IPS DF 19.7 (cell line): ENCODE results near the gene ZNF705A.
"Not testable (repeated sequence)": the region's sequence is repeated elsewhere in the genome, so short reads cannot be mapped to it uniquely, and the experiment has no call there.

Experiments
- DNase-seq: peaks from one replicate; pipeline ENCODE4 v3.0.0-alpha.2; 2013; ENCODE audit warnings: low read depth, low spot score

The ZNF705A gene

DNA sequence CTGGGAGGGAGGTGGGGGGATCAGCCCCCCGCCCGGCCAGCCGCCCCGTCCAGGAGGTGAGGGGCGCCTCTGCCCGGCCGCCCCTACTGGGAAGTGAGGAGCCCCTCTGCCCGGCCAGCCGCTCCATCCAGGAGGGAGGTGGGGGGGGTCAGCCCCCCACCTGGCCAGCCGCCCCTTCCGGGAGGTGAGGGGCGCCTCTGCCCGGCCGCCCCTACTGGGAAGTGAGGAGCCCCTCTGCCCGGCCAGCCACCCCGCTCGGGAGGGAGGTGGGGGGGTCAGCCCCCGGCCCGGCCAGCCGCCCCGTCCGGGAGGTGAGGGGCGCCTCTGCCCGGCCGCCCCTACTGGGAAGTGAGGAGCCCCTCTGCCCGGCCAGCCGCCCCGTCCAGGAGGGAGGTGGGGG lies 27.4 kb downstream of the ZNF705A start:
- not testable (repeated sequence) for DNase-seq

DNA sequence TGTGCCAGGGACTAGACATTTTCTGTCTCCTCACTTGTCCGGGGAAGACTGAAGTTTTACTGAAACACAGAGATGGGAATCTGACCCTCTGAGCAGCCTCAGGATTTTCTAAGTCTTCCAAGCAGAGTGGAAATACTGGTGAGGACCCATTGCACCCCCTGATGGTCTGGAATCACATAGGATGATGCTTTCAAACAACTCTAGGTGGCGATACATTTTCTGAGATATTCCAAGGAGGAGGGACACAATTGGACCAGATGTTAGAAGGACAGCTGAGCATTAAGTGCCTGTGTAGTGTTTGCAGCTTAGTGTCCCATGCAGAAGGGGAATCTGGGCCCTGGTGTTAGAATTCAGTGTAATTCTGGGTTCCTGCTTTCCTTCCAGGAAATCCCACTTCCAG lies 31.3 kb downstream of the ZNF705A start:
- not testable (repeated sequence) for DNase-seq

DNA sequence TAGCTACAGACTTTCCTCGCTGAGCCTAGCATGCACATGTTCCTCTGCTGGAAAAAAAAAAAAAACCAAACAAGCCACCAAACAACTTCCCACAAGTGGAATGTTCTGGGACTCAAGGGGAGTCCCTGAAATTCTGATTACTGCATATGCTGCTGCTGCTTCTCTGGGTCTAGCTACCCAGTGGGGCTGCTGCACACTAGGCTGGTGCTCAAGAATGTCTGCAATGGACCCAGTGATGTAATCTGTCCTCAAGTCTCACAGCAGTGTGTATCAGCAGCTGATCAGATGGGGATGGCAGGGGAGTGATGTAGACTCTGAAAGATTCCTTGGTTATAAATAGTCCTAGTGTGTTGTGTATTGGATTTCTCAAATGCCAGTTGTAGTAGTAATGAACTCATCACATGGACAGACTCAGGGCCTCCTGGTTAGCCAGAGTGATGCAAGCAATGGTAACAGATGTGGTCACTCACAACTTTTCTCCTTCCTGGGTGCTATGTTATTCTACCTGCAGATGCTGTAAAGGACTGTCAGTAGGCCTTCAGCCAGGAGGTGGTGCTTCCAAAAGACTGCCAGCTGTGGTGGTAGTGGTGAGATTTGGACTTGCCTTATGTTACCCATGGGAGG lies 41.0 kb downstream of the ZNF705A start:
- not testable (repeated sequence) for DNase-seq

DNA sequence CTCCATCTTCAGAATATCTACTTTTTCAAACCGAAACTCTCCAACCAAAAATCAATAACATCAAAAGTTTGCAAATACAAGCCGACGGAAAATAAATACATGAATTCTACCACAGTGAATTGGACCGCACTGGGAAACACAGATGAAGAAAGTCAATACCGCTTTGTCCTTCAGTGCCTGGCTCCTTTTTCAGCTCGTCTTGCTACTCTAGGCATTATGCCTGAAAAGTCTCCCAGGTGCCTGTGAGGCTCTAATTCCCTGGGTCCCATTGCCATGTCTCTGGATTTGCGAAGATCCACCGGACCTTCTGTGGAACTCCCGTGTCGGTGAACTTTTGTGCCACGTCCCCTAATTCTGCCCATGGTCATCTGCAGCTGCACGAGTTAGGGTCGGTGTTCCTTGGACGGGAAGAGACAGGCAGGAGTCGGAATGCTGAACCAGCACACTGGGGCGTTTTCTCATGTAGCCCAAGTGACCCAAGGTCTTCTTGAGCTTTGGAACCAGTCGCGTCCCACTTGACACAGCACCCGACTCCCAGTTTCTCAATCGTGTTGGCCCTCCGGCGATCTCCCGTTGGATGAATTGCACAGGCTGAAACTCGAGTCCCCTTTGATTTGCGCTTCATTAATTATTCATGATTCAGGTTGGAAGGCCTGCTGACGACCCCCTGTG lies 62.0 kb downstream of the ZNF705A start:
- DNase-seq, result not testable (repeated sequence)

DNA sequence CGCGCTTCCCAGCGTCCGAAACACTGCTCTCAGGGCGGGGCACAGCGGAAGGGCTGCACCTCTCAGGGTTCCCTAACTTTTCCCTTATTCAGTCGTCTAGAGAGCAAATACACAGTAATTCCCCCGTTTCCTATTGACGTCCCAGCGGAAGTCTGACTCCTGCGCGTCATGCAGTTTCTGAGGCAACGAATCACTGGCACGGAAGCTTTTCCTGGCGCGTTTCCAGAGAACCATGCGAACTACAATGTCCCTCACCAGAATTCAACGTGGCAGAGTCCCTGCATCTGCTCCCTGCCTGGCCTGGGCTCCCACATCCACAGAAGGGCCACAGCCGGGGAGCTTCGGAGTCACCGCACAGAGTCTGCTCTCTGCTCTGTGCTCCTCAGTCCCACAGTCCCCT lies 64.6 kb downstream of the ZNF705A start:
- not testable (repeated sequence) for DNase-seq

DNA sequence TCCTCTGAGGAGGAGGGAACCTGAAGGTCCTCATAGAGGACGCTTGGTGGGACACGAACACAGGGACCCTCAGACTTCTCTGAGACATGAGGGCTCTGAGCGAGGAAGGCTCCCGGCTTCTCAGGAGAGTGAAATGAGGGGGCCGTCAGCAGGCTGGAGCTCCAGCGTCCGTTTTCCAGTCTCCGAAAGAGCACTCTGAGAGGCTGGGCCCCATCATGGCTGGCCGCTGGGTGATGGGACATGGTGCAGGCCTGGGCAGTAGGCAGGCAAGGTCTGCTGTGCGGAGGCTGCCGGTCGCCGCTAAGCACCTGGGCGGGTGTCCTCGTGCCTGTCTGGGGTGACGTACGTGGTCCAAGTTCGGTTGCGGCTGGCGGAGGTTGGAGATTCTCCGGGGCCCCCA lies 65.0 kb downstream of the ZNF705A start:
- DNase-seq, result not testable (repeated sequence)

DNA sequence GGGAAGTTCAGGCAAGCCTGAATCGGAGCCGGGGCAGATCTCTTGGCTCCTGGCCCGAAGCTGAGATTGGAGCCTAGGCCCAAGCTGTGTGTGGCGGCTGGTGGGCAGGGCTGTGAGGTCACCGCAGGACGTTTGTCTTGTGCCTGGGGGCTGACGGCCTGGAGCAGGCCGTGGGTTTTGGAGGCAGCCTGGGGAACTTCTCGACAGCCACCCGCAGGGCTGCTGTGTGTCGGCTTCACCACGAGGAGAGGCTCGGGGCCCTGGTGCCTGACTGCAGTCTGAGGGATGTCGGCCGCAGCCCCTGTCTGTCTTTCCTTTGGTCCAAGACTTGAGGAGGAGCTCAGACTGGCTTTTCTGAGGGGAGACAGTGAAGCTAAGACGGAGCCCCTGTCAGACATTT lies 65.5 kb downstream of the ZNF705A start:
- DNase-seq, result not testable (repeated sequence)

DNA sequence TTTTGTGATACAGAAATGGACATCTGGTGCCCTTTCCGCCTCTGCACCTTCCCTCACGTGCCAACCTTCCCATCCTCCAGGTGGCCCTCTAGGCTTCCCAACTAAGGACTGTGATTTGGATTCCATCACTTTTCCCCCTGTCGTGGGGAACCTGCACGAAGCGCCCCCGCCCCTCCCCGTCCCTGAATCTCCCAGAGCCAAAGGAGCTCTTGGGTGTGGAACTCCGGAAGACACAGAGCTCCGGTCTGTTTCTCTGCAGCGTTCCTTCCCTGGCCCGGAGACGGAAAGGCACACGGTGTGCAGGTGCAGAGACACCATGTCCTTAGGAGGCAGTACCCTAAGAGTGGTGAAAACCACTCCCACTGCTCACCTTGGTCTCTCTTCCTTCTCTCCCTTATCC lies 66.8 kb downstream of the ZNF705A start:
- not testable (repeated sequence) for DNase-seq

DNA sequence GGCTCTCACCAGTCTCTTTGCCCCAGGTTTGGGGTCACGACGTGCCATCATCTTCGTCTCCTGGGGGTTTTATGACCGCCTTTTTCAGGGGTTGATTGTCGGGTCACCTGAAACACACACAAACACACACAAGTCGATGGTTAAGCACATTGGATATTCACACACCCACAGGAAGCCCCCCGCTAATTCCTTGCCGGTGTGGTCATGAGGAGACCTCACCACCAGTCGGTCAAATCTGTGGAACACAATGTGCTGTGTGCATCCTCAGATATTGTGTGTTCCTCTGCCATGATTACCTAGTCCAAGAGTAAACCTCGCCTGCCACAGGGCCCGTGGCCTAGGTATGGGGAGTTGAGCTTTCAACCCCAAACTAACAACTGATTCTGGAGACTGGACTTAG lies 68.0 kb downstream of the ZNF705A start:
- not testable (repeated sequence) for DNase-seq

DNA sequence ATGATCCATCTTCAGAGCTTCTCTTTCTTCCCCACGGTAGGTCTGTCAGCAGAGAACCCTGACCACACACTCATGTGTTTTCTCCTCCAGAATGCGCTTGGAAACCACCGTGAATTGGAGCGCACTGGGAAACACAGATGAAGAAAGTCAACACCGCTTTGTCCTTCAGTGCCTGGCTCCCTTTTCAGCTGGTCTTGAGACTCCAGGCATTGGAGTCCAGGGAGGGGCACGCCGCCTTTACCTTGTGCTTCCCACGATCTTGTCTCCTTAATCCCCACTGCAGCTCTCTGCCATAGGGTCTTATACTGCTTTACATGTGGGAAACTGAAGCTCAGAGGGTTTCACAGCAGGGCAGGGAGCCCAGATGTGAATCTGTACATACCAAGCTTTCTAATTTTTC lies 69.5 kb downstream of the ZNF705A start:
- DNase-seq, result no peak

DNA sequence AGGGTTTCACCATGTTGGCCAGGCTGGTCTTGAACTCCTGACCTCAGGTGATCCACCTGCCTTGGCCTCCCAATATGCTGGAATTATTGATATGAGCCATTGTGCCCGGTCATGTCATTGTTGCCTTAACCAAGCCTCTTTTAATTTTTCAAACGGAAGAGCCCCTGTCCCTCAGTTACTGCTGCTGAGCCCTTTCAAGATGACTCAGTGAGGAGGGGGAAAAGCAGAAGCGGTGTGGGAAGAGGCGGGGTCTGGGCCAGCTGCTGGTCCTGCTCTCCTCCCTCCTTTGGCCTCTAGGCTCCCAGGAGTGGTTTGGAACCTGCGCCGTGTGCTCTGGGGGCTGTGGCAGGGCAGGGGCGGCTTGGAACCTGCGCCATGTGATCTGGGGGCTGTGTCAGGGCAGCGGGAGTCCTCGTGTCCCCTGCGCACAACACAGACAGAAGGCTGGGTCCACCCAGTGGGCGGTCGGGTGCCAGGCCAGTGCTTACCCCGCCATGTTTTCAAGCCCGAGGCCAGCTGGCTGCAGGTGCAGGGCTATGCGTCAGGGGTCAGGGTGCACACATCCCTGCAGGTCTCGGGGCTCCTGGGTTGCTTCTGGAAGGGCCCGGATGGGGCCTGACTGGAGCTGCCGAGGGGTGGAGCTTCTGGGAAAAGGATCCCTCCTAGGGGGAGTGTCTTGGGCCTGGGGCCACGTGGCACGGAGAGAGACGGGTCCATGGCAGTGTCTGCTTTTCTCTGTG lies 70.3 kb downstream of the ZNF705A start, which contains the start of gene FAM90A1:
FAM90A1 (minus strand) TSS at position 627 of the 740 bp plus-strand sequence. CDS start 2,786 bp downstream, outside the sequence.
- DNase-seq, result not testable (repeated sequence)

DNA sequence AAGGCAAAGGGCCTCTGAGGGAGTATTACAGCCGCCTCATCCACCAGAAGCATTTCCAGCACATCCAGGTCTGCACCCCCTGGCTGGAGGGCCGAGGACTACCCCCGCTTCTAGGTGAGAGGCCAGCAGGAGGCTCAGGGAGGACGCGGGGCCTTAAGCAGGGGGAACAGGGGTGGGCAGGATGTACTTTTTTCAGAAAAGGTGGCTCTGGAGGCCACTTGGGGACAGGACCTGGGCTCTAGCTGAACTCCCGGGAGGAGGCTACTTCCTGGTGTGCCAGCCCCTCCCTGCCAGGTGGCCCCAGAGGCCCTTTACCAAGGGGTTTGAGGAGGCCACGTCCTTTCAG lies 70.9 kb downstream of the ZNF705A start:
- DNase-seq, result not testable (repeated sequence)

DNA sequence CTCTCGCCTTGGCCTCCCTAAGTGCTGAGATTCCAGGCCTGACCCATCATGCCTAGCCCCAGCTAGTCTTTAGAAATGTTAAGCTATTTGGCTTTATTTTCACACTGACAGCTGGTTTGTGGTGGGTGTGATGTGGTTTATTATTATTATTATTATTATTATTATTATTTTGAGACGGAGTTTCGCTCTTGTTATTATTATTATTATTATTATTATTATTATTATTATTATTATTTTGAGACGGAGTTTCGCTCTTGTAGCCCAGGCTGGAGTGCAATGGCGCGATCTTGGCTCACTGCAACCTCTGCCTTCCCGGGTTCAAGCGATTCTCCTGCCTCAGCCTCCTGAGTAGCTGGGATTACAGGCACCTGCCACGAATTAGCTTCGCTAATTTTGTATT lies 71.8 kb downstream of the ZNF705A start:
- DNase-seq, result not testable (repeated sequence)

DNA sequence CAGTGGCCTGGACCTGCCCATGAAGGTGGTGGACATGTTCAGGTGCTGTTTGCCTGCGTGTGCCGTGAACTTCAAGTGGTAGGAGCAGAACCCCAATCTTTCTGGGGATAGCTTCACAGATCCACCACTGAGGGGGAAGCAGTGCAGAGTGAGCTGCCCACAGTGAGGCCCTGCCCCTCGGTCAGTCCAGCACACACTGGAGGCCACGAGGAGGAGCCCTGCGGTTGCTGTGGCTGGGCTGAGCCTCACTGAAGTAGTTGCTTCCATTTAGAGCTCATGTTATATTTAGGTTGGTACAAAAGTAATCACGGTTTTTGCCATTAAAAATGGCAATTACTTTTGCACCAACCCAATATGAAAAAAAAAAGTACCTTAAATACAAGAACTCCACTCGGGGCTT lies 72.7 kb downstream of the ZNF705A start:
- not testable (repeated sequence) for DNase-seq
